GM23338 (cell line): ENCODE measurements around the gene MYO1F. TPM values are rescaled to one million over a fixed set of nuclear protein-coding genes. Genes with fewer than 3 reads are reported as not detected.

Experiments
- ATAC-seq: fragments of 200-7000 bp; cut with Tn5 transposase; 3 replicates; pipeline ENCODE4 v1.9.1; 2020
- DNase-seq: peaks from one replicate; pipeline ENCODE4 v3.0.0-alpha.2; 2015; ENCODE audit warnings: low spot score
- H2AFZ ChIP-seq: fragments of 200-600 bp; sonication (generic); 2 replicates; pipeline ENCODE4 v1.8.0; 2016; ENCODE audit warnings: antibody characterized with exemption, mild to moderate bottlenecking, moderate library complexity
- H3F3A ChIP-seq: fragments of 200-600 bp; sonication (generic); replicated peaks from 2 replicates; pipeline ENCODE4 v1.8.0; 2017; ENCODE audit warnings: antibody characterized with exemption, mixed run types, low read depth
- H3K27ac ChIP-seq: fragments of 200-600 bp; sonication (generic); 2 replicates; pipeline ENCODE4 v1.6.1; 2016; ENCODE audit warnings: low read depth
- H3K27me3 ChIP-seq: fragments of 200-600 bp; sonication (generic); 2 replicates; pipeline ENCODE4 v1.8.0; 2016; ENCODE audit warnings: mild to moderate bottlenecking, mixed run types, moderate library complexity; ENCODE audit not compliant: insufficient read depth
- H3K36me3 ChIP-seq: fragments of 200-600 bp; sonication (generic); 2 replicates; pipeline ENCODE4 v1.8.0; 2016; ENCODE audit warnings: mild to moderate bottlenecking; ENCODE audit not compliant: insufficient read depth
- H3K4me1 ChIP-seq: fragments of 200-600 bp; sonication (generic); 2 replicates; pipeline ENCODE4 v1.8.0; 2016; ENCODE audit warnings: mild to moderate bottlenecking, moderate library complexity; ENCODE audit not compliant: insufficient read depth
- H3K4me2 ChIP-seq: fragments of 200-600 bp; sonication (generic); 2 replicates; pipeline ENCODE4 v1.7.1; 2017; ENCODE audit warnings: mixed run types
- H3K4me3 ChIP-seq: fragments of 200-600 bp; sonication (generic); 2 replicates; pipeline ENCODE4 v1.6.1; 2016; ENCODE audit warnings: mixed run types
- H3K79me2 ChIP-seq: fragments of 200-600 bp; sonication (generic); replicated peaks from 2 replicates; pipeline ENCODE4 v1.8.0; 2017; ENCODE audit warnings: mild to moderate bottlenecking; ENCODE audit not compliant: insufficient read depth
- H3K9me2 ChIP-seq: fragments of 200-600 bp; sonication (generic); 2 replicates; pipeline ENCODE4 v1.8.0; 2017; ENCODE audit not compliant: insufficient read depth
- H4K20me1 ChIP-seq: fragments of 200-600 bp; sonication (generic); replicated peaks from 2 replicates; pipeline ENCODE4 v1.8.0; 2017; ENCODE audit warnings: mild to moderate bottlenecking; ENCODE audit not compliant: insufficient read depth
- H3K27ac Mint-ChIP-seq: 2 replicates; pipeline ENCODE4 v1.8.0; 2020; ENCODE audit warnings: inconsistent platforms, mild to moderate bottlenecking, moderate library complexity, mixed read lengths
- H3K27me3 Mint-ChIP-seq: 3 replicates; pipeline ENCODE4 v1.8.0; 2022; ENCODE audit warnings: low read depth, mild to moderate bottlenecking, moderate library complexity, mixed read lengths, inconsistent platforms; ENCODE audit not compliant: insufficient read depth, poor library complexity
- H3K36me3 Mint-ChIP-seq: 3 replicates; pipeline ENCODE4 v1.8.0; 2021; ENCODE audit warnings: low read depth, mild to moderate bottlenecking, inconsistent platforms, moderate library complexity, mixed read lengths
- H3K4me1 Mint-ChIP-seq: 3 replicates; pipeline ENCODE4 v1.8.0; 2020; ENCODE audit warnings: mild to moderate bottlenecking, inconsistent platforms, mixed read lengths
- H3K4me3 Mint-ChIP-seq: 3 replicates; pipeline ENCODE4 v1.8.0; 2021; ENCODE audit warnings: moderate library complexity, mild to moderate bottlenecking, inconsistent platforms, mixed read lengths
- H3K9me3 Mint-ChIP-seq: 3 replicates; pipeline ENCODE4 v1.8.0; 2020; ENCODE audit warnings: moderate library complexity, mild to moderate bottlenecking, inconsistent platforms, mixed read lengths
- CREB1 ChIP-seq: fragments of 250-450 bp; sonication (Bioruptor Pico); IDR thresholded peaks from 2 replicates; pipeline ENCODE4 v1.5.0; 2020; ENCODE audit warnings: low read depth, mild to moderate bottlenecking, moderate library complexity
- ETS1 ChIP-seq: IDR thresholded peaks from 2 replicates; pipeline ENCODE4 v1.6.1; 2016; ENCODE audit warnings: antibody characterized with exemption
- EZH2 ChIP-seq: fragments of 200-600 bp; sonication (generic); IDR thresholded peaks from one replicate; pipeline ENCODE4 v1.8.0; 2017; ENCODE audit warnings: antibody characterized with exemption, mild to moderate bottlenecking, low read depth; ENCODE audit not compliant: unreplicated experiment
- EZH2phosphoT487 ChIP-seq: fragments of 200-600 bp; sonication (generic); IDR thresholded peaks from one replicate; pipeline ENCODE4 v1.8.1; 2018; ENCODE audit warnings: antibody characterized with exemption; ENCODE audit not compliant: unreplicated experiment
- JUNB ChIP-seq: IDR thresholded peaks from one replicate; pipeline ENCODE4 v1.6.1; 2016; ENCODE audit warnings: antibody characterized with exemption; ENCODE audit not compliant: unreplicated experiment
- NANOG ChIP-seq: IDR thresholded peaks from 2 replicates; pipeline ENCODE4 v1.6.1; 2016; ENCODE audit warnings: antibody characterized with exemption, borderline replicate concordance
- POLR2AphosphoS5 ChIP-seq: IDR thresholded peaks from 2 replicates; pipeline ENCODE4 v1.6.1; 2016; ENCODE audit warnings: antibody characterized with exemption, low read depth
- REST ChIP-seq: IDR thresholded peaks from one replicate; pipeline ENCODE4 v1.6.1; 2018; ENCODE audit warnings: antibody characterized with exemption; ENCODE audit not compliant: unreplicated experiment
- STAT1 ChIP-seq: IDR thresholded peaks from one replicate; pipeline ENCODE4 v1.6.1; 2016; ENCODE audit warnings: antibody characterized with exemption; ENCODE audit not compliant: unreplicated experiment
- ZNF114 ChIP-seq: fragments of 250-450 bp; sonication (Bioruptor Pico); IDR thresholded peaks from 2 replicates; pipeline ENCODE4 v1.5.0; 2020; ENCODE audit warnings: mild to moderate bottlenecking, moderate library complexity
- ZNF331 ChIP-seq: fragments of 250-450 bp; sonication (Bioruptor Pico); IDR thresholded peaks from 2 replicates; pipeline ENCODE4 v1.5.0; 2020; ENCODE audit warnings: low read depth, mild to moderate bottlenecking, moderate library complexity
- ZNF462 ChIP-seq: fragments of 250-450 bp; sonication (Bioruptor Pico); IDR thresholded peaks from 2 replicates; pipeline ENCODE4 v1.5.0; 2020; ENCODE audit warnings: mild to moderate bottlenecking, moderate library complexity
- polyA plus RNA-seq: library from polyadenylated mRNA; unstranded; fragments of >200 nt; fragmentation: Nextera tagmentation; extraction: Ambion mirVana; gene quantifications from 2 replicates; pipeline ENCODE4 v1.2.1, GENCODE V29; 2016
- total RNA-seq: library from RNA; depleted of rRNA; stranded (reverse); fragments of >200 nt; shearing (Covaris generic); gene quantifications from 2 replicates; pipeline ENCODE4 v1.2.3, GENCODE V29; 2014

MYO1F gene
- total and polyA plus RNA-seq, 2 experiments from 2014 or later, result 3.9 to 5.7 TPM

GRCh38 chr19:8482696-8483095 lies 94.5 kb downstream of the MYO1F start:
- no peak for DNase-seq
- TF ChIP-seq CREB1 (CRISPR knock-in tag), result no peak
- TF ChIP-seq EZH2phosphoT487, result no peak
- TF ChIP-seq NANOG, result no peak
- TF ChIP-seq POLR2AphosphoS5, result no peak
- no peak for TF ChIP-seq JUNB
- no peak for TF ChIP-seq ZNF462 (CRISPR knock-in tag)
- TF ChIP-seq EZH2, result no peak
- no peak for TF ChIP-seq REST
- no peak for TF ChIP-seq ZNF114 (CRISPR knock-in tag)
- no peak for TF ChIP-seq ETS1
- no peak for TF ChIP-seq ZNF331 (CRISPR knock-in tag)
- no peak for TF ChIP-seq STAT1
- H3K27me3 Mint-ChIP-seq, result peaks cover 20% of the 10 kb centered on the region
- Histone ChIP-seq H4K20me1 (peaks cover 64% of the 10 kb centered on the region), H3K9me2 (no peaks in the 10 kb centered on the region), H3F3A (peaks cover 65% of the 10 kb centered on the region), H2AFZ (no peak overlapping the region), H3K36me3 (peaks cover 60% of the 10 kb centered on the region), H3K4me2 (no peak overlapping the region), H3K4me1 (no peaks in the 10 kb centered on the region), H3K4me3 (no peak overlapping the region), H3K79me2 (peaks cover 75% of the 10 kb centered on the region), H3K27me3 (no peaks in the 10 kb centered on the region), H3K27ac (peak overlapping the region; percentile 26; the same call in 1 of the 2 replicates)
- peaks cover 20% of the 10 kb centered on the region for H3K4me1 Mint-ChIP-seq
- no peak overlapping the region; the same call in 2 of the 3 replicates for H3K4me3 Mint-ChIP-seq
- no peaks in the 10 kb centered on the region; the same call in 2 of the 3 replicates for H3K9me3 Mint-ChIP-seq
- no peak overlapping the region; the same call in 1 of the 2 replicates for H3K27ac Mint-ChIP-seq
- H3K36me3 Mint-ChIP-seq, result peaks cover 90% of the 10 kb centered on the region
- ATAC-seq, result no peak
